GM12878 (cell line): ENCODE results near the gene RIT1. TPM values are rescaled to one million over a fixed set of nuclear protein-coding genes. Genes with fewer than 3 reads are reported as not detected.

ENCODE experiments used
- CTCF ChIP-seq, 3 experiments: IDR thresholded peaks in 2 of 3; conservative IDR thresholded peaks in 1 of 3; 2 replicates each; pipeline ENCODE4 v1.5.1; 2011; ENCODE audit warnings: low read depth in 3 of 3, low read length in 3 of 3, mild to moderate bottlenecking in 3 of 3, control low read depth in 2 of 3, moderate library complexity in 2 of 3, inconsistent platforms in 1 of 3, mixed read lengths in 1 of 3; ENCODE audit not compliant: control insufficient read depth in 2 of 3, insufficient read depth in 1 of 3; ENCODE audit errors: extremely low read depth in 1 of 3
- CUX1 ChIP-seq: IDR thresholded peaks from 2 replicates; pipeline ENCODE4 v1.6.1; 2012; ENCODE audit warnings: improper control_type of control experiment, low read depth, low read length; ENCODE audit not compliant: insufficient replicate concordance
- MYB ChIP-seq: fragments of 150-350 bp; IDR thresholded peaks from 2 replicates; pipeline ENCODE4 v1.6.1; 2014; ENCODE audit warnings: mild to moderate bottlenecking, low read depth, low read length, borderline replicate concordance
- PML ChIP-seq: IDR thresholded peaks from 2 replicates; pipeline ENCODE4 v1.6.1; 2012; ENCODE audit warnings: low read length, inconsistent platforms
- POLR2AphosphoS2 ChIP-seq: IDR thresholded peaks from 2 replicates; pipeline ENCODE4 v1.6.1; 2011; ENCODE audit warnings: low read depth, mild to moderate bottlenecking, low read length, improper control_type of control experiment, moderate library complexity
- SMAD1 ChIP-seq: fragments of 450-650 bp; IDR thresholded peaks from 2 replicates; pipeline ENCODE4 v1.6.1; 2018; ENCODE audit warnings: mild to moderate bottlenecking, low read depth; ENCODE audit not compliant: partially characterized antibody
- SMC3 ChIP-seq: IDR thresholded peaks from 2 replicates; pipeline ENCODE4 v1.6.1; 2011; ENCODE audit warnings: low read length, improper control_type of control experiment, borderline replicate concordance
- STAT1 ChIP-seq: fragments of 450-650 bp; conservative IDR thresholded peaks from 2 replicates; pipeline ENCODE4 v1.6.1; 2014; ENCODE audit warnings: antibody characterized with exemption, mild to moderate bottlenecking
- TCF12 ChIP-seq: IDR thresholded peaks from 2 replicates; pipeline ENCODE4 v1.6.1; 2011; ENCODE audit warnings: low read depth, mild to moderate bottlenecking, low read length
- ZNF217 ChIP-seq: fragments of 450-650 bp; IDR thresholded peaks from 2 replicates; pipeline ENCODE4 v1.6.1; 2017; ENCODE audit warnings: antibody characterized with exemption, mild to moderate bottlenecking
- ZNF24 ChIP-seq: fragments of 450-650 bp; IDR thresholded peaks from 2 replicates; pipeline ENCODE4 v1.6.1; 2017; ENCODE audit warnings: antibody characterized with exemption, mild to moderate bottlenecking
- polyA plus RNA-seq, 11 experiments: library from polyadenylated mRNA; depleted of rRNA in 4 of 11; unstranded in 6 of 11; stranded (reverse) in 5 of 11; fragments of >200 nt; fragmentation: Nextera tagmentation in 4 of 11; fragmentation: Illumina TruSeq in 1 of 11; extraction: Ambion mirVana in 4 of 11; extraction: Trizol in 1 of 11; gene quantifications; 1 replicate in 1 of 11; 2 replicates in 10 of 11; pipeline versions ENCODE4 v1.2.1 to v1.2.3, GENCODE V29; 2011 to 2016; ENCODE audit warnings: inconsistent platforms in 2 of 11, missing spikeins in 2 of 11, low read depth in 1 of 11
- total RNA-seq, 4 experiments: library from RNA; depleted of rRNA in 3 of 4; stranded (reverse); fragments of >200 nt in 3 of 4; fragmentation: Illumina TruSeq in 1 of 4; extraction: Trizol in 1 of 4; gene quantifications; 2 replicates each; pipeline versions ENCODE4 v1.2.1 to v1.2.3, GENCODE V29; 2013 to 2021
- TF ChIP-seq, protein P1 (sequence below): fragments of 150-350 bp; IDR thresholded peaks from 2 replicates; pipeline ENCODE4 v1.6.1; 2016; ENCODE audit warnings: low read depth, low read length
- TF ChIP-seq, protein P2 (sequence below): fragments of 450-650 bp; IDR thresholded peaks from 2 replicates; pipeline ENCODE4 v1.6.1; 2017; ENCODE audit warnings: mild to moderate bottlenecking, moderate library complexity

The RIT1 gene
- total and polyA plus RNA-seq, 10 of the 15 experiments (the other 5 are each of a cell fraction or from before 2014, with no cell fraction given), result 6.8 to 61.5 (median 13.7) TPM

DNA sequence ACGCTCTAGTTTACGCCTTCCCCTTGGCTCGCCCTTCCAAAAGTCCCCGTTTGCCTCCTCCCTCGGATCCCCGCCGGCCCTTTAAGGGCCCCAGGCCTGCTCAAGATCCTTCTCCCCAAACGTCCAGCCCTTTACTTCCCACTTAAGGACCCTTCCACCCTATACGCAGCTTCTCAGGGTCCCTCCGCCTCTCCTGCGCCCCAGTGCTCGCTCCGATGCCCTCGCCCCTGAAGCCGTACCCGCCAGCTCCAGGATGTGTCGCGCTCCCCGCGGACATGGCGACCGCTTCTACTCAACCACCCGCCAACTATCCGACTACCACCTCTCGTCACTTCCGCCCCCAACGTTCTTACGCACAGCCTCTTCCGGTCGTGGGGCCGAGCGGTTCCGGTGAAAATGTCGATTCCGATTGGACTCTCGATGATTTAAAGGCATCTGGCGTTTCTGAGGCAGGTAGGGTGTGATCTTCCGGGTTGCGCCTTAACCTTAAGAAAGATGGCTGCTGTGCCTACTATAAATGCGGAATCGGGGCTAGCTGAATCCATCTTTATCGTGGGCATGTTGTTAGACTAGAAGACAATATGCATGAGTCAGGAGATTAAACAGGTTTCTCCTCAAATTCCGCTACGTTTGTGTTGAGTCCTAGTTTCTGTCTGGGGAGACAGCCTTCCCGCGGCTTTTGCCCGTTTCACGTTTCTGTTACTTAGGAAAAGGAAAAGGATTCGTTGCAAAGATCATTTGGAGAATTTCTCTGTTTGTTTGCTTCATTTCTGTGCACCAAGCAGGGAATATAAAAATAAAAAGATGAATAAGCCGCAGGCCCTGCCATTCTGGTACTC lies 23.2 kb upstream of the RIT1 start, which contains the start of gene KHDC4 (continued):
- TF ChIP-seq CUX1 (peak; percentile 34), PML (peak; percentile 96), CTCF (IDR thresholded peaks at IDR 0.05 in 2 of 3, conservative IDR thresholded peaks at IDR 0.05 in 1 of 3; ENCODE audit: control insufficient read depth in 2 of 3, extremely low read depth in 1 of 3, insufficient read depth in 1 of 3, low read depth in 3 of 3, low read length in 3 of 3) (0 out of 6 replicates have a peak, but pooled peaks of 1 of the 3 experiments have one; percentile 15), ZNF217 (no peak), POLR2AphosphoS2 (peak; percentile 94; the same call in 1 of the 2 replicates), SMC3 (no peak), MYB (no peak), TCF12 (peak; percentile 72; the same call in 1 of the 2 replicates), ZNF24 (no peak), STAT1 (no peak), SMAD1 (no peak)
- TF ChIP-seq, protein P1, sequence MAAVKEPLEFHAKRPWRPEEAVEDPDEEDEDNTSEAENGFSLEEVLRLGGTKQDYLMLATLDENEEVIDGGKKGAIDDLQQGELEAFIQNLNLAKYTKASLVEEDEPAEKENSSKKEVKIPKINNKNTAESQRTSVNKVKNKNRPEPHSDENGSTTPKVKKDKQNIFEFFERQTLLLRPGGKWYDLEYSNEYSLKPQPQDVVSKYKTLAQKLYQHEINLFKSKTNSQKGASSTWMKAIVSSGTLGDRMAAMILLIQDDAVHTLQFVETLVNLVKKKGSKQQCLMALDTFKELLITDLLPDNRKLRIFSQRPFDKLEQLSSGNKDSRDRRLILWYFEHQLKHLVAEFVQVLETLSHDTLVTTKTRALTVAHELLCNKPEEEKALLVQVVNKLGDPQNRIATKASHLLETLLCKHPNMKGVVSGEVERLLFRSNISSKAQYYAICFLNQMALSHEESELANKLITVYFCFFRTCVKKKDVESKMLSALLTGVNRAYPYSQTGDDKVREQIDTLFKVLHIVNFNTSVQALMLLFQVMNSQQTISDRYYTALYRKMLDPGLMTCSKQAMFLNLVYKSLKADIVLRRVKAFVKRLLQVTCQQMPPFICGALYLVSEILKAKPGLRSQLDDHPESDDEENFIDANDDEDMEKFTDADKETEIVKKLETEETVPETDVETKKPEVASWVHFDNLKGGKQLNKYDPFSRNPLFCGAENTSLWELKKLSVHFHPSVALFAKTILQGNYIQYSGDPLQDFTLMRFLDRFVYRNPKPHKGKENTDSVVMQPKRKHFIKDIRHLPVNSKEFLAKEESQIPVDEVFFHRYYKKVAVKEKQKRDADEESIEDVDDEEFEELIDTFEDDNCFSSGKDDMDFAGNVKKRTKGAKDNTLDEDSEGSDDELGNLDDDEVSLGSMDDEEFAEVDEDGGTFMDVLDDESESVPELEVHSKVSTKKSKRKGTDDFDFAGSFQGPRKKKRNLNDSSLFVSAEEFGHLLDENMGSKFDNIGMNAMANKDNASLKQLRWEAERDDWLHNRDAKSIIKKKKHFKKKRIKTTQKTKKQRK, result peak; percentile 70
- TF ChIP-seq, protein P2, sequence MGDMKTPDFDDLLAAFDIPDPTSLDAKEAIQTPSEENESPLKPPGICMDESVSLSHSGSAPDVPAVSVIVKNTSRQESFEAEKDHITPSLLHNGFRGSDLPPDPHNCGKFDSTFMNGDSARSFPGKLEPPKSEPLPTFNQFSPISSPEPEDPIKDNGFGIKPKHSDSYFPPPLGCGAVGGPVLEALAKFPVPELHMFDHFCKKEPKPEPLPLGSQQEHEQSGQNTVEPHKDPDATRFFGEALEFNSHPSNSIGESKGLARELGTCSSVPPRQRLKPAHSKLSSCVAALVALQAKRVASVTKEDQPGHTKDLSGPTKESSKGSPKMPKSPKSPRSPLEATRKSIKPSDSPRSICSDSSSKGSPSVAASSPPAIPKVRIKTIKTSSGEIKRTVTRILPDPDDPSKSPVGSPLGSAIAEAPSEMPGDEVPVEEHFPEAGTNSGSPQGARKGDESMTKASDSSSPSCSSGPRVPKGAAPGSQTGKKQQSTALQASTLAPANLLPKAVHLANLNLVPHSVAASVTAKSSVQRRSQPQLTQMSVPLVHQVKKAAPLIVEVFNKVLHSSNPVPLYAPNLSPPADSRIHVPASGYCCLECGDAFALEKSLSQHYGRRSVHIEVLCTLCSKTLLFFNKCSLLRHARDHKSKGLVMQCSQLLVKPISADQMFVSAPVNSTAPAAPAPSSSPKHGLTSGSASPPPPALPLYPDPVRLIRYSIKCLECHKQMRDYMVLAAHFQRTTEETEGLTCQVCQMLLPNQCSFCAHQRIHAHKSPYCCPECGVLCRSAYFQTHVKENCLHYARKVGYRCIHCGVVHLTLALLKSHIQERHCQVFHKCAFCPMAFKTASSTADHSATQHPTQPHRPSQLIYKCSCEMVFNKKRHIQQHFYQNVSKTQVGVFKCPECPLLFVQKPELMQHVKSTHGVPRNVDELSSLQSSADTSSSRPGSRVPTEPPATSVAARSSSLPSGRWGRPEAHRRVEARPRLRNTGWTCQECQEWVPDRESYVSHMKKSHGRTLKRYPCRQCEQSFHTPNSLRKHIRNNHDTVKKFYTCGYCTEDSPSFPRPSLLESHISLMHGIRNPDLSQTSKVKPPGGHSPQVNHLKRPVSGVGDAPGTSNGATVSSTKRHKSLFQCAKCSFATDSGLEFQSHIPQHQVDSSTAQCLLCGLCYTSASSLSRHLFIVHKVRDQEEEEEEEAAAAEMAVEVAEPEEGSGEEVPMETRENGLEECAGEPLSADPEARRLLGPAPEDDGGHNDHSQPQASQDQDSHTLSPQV, result no peak
